Astrocyte (in vitro differentiated cells and primary cell): ENCODE results near the gene CPNE2. TPM values are rescaled to one million over a fixed set of nuclear protein-coding genes. Genes with fewer than 3 reads are reported as not detected.

Experiments used
- DNase-seq: peaks from one replicate; pipeline ENCODE4 v3.0.0-alpha.2; 2010; ENCODE audit warnings: low read depth
- FAIRE-seq: peaks from 2 replicates; lab custom pipeline; 2011; peaks lifted over from hg19 to GRCh38; lab: Jason Lieb, UNC
- H2AFZ ChIP-seq: 2 replicates; pipeline ENCODE4 v1.6.0; 2012; ENCODE audit warnings: low read depth, low read length, inconsistent platforms
- H3K27ac ChIP-seq: 2 replicates; pipeline ENCODE4 v1.5.1; 2011; ENCODE audit warnings: low read depth, low read length, inconsistent platforms
- H3K27me3 ChIP-seq: 2 replicates; pipeline ENCODE4 v1.6.0; 2011; ENCODE audit warnings: low read length, inconsistent platforms; ENCODE audit not compliant: insufficient read depth
- H3K36me3 ChIP-seq: 2 replicates; pipeline ENCODE4 v1.5.1; 2011; ENCODE audit warnings: low read length, inconsistent platforms; ENCODE audit not compliant: insufficient read depth
- H3K4me1 ChIP-seq: 2 replicates; pipeline ENCODE4 v1.5.1; 2011; ENCODE audit warnings: low read length, inconsistent platforms; ENCODE audit not compliant: insufficient read depth
- H3K4me2 ChIP-seq: 2 replicates; pipeline ENCODE4 v1.6.0; 2012; ENCODE audit warnings: low read length, inconsistent platforms
- H3K4me3 ChIP-seq: 2 replicates; pipeline ENCODE4 v1.5.1; 2011; ENCODE audit warnings: low read depth, mild to moderate bottlenecking, low read length, inconsistent platforms; ENCODE audit not compliant: insufficient read depth
- H3K79me2 ChIP-seq: 2 replicates; pipeline ENCODE4 v1.6.0; 2012; ENCODE audit warnings: mild to moderate bottlenecking, low read length, inconsistent platforms; ENCODE audit not compliant: insufficient read depth
- H3K9ac ChIP-seq: 2 replicates; pipeline ENCODE4 v1.6.0; 2012; ENCODE audit warnings: mild to moderate bottlenecking, low read length, inconsistent platforms
- H3K9me3 ChIP-seq: 2 replicates; pipeline ENCODE4 v1.5.1; 2012; ENCODE audit warnings: low read depth, mild to moderate bottlenecking, low read length, inconsistent platforms; ENCODE audit not compliant: insufficient read depth
- H4K20me1 ChIP-seq: 2 replicates; pipeline ENCODE4 v1.6.0; 2012; ENCODE audit warnings: low read length, inconsistent platforms; ENCODE audit not compliant: insufficient read depth
- H3K27ac Mint-ChIP-seq: one replicate; pipeline ENCODE4 v1.8.0; 2021; ENCODE audit warnings: mild to moderate bottlenecking, mixed read lengths; ENCODE audit not compliant: unreplicated experiment
- H3K27me3 Mint-ChIP-seq: one replicate; pipeline ENCODE4 v1.8.0; 2021; ENCODE audit warnings: low read depth, mixed read lengths; ENCODE audit not compliant: unreplicated experiment
- H3K36me3 Mint-ChIP-seq: one replicate; pipeline ENCODE4 v1.8.0; 2021; ENCODE audit warnings: low read depth, mixed read lengths; ENCODE audit not compliant: unreplicated experiment
- H3K4me1 Mint-ChIP-seq: one replicate; pipeline ENCODE4 v1.8.0; 2021; ENCODE audit warnings: low read depth, mixed read lengths; ENCODE audit not compliant: unreplicated experiment
- H3K4me3 Mint-ChIP-seq: one replicate; pipeline ENCODE4 v1.8.0; 2021; ENCODE audit warnings: mild to moderate bottlenecking, moderate library complexity, mixed read lengths; ENCODE audit not compliant: unreplicated experiment
- H3K9me3 Mint-ChIP-seq: one replicate; pipeline ENCODE4 v1.8.0; 2021; ENCODE audit warnings: mild to moderate bottlenecking, mixed read lengths; ENCODE audit not compliant: unreplicated experiment
- EZH2 ChIP-seq: IDR thresholded peaks from 2 replicates; pipeline ENCODE4 v1.6.1; 2012; ENCODE audit warnings: mild to moderate bottlenecking, low read length, inconsistent platforms; ENCODE audit not compliant: insufficient read depth
- total RNA-seq: library from RNA; stranded (reverse); gene quantifications from 2 replicates; pipeline ENCODE4 v1.2.1, GENCODE V29; 2021
- TF ChIP-seq, protein P1 (sequence below): IDR thresholded peaks from 2 replicates; pipeline ENCODE4 v1.5.1; 2011; ENCODE audit warnings: low read depth, mild to moderate bottlenecking, inconsistent platforms, low read length, moderate library complexity; ENCODE audit not compliant: insufficient read depth

CPNE2 gene
- total RNA-seq, 1 donor from 2014 or later: 19.3 TPM

- no peak overlapping the region for H3K4me3 Mint-ChIP-seq
- TF ChIP-seq EZH2: no peak
- TF ChIP-seq, protein P1, sequence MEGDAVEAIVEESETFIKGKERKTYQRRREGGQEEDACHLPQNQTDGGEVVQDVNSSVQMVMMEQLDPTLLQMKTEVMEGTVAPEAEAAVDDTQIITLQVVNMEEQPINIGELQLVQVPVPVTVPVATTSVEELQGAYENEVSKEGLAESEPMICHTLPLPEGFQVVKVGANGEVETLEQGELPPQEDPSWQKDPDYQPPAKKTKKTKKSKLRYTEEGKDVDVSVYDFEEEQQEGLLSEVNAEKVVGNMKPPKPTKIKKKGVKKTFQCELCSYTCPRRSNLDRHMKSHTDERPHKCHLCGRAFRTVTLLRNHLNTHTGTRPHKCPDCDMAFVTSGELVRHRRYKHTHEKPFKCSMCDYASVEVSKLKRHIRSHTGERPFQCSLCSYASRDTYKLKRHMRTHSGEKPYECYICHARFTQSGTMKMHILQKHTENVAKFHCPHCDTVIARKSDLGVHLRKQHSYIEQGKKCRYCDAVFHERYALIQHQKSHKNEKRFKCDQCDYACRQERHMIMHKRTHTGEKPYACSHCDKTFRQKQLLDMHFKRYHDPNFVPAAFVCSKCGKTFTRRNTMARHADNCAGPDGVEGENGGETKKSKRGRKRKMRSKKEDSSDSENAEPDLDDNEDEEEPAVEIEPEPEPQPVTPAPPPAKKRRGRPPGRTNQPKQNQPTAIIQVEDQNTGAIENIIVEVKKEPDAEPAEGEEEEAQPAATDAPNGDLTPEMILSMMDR: no peak
- FAIRE-seq: no peak
These were observed 60.0 kb downstream of the CPNE2 start for GRCh38 chr16:57152096-57153093.

GRCh38 chr16:57153841-57154240 lies 61.5 kb downstream of the CPNE2 start:
- H3K4me1 ChIP-seq: peaks cover 2% of the 10 kb centered on the region
- H2AFZ ChIP-seq: no peak overlapping the region
- H3K79me2 ChIP-seq: no peaks in the 10 kb centered on the region
- no peak overlapping the region for H3K4me3 ChIP-seq
- H3K4me2 ChIP-seq: no peak overlapping the region
- no peak overlapping the region for H3K27ac ChIP-seq
- Mint-ChIP-seq H3K27me3 (no peaks in the 10 kb centered on the region), H3K4me1 (peaks cover 6% of the 10 kb centered on the region), H3K27ac (no peak overlapping the region), H3K36me3 (peaks cover 34% of the 10 kb centered on the region), H3K9me3 (no peaks in the 10 kb centered on the region), H3K4me3 (no peak overlapping the region)
- DNase-seq (no peak), FAIRE-seq (no peak)
- peaks cover 22% of the 10 kb centered on the region for H3K36me3 ChIP-seq
- no peak overlapping the region for H3K9ac ChIP-seq
- TF ChIP-seq EZH2: no peak
- TF ChIP-seq, protein P1: no peak
- H4K20me1 ChIP-seq: no peaks in the 10 kb centered on the region
- H3K27me3 ChIP-seq: no peaks in the 10 kb centered on the region
- H3K9me3 ChIP-seq: no peaks in the 10 kb centered on the region

More at GRCh38 chr16:57152096-57153093, 60.0 kb downstream of the CPNE2 start:
- no peak for DNase-seq
- H3K9me3 Mint-ChIP-seq: peaks cover 2% of the 10 kb centered on the region
- no peak overlapping the region for H3K4me2 ChIP-seq
- no peaks in the 10 kb centered on the region for H3K27me3 Mint-ChIP-seq
- no peaks in the 10 kb centered on the region for H4K20me1 ChIP-seq
- peaks cover 41% of the 10 kb centered on the region for H3K36me3 Mint-ChIP-seq
- no peak overlapping the region for H3K9ac ChIP-seq
- H2AFZ ChIP-seq: no peak overlapping the region
- no peak overlapping the region for H3K27ac Mint-ChIP-seq
- no peak overlapping the region for H3K27ac ChIP-seq
- no peaks in the 10 kb centered on the region for H3K27me3 ChIP-seq
- no peak overlapping the region for H3K4me3 ChIP-seq
- peaks cover 9% of the 10 kb centered on the region for H3K4me1 Mint-ChIP-seq
- H3K4me1 ChIP-seq: peaks cover 8% of the 10 kb centered on the region
- H3K36me3 ChIP-seq: peaks cover 21% of the 10 kb centered on the region
- H3K9me3 ChIP-seq: no peaks in the 10 kb centered on the region
- H3K79me2 ChIP-seq: no peaks in the 10 kb centered on the region
